ENCODE results near the gene GLB1L. TPM values are rescaled to one million over a fixed set of nuclear protein-coding genes. Genes with fewer than 3 reads are reported as not detected.
A peak's percentile ranks its signal among the peaks of the same experiment; 100 is the strongest.

Gene GLB1L
- total and polyA plus RNA-seq, 8 donors, result 9.9 to 17.9 (median 16.1) TPM

GRCh38 chr2:219249203-219249980, 4.1 kb upstream of the GLB1L start:
- ATAC-seq, result peak; percentile 62
- intact Hi-C loops (cut with DNase I), result no loop called here
- Histone ChIP-seq H3K27me3 (peaks cover 0 to 4% of the 10 kb centered on the region in 2 donors), H3K9me3 (no peaks in the 10 kb centered on the region), H3K4me1 (peaks cover 35 to 82% of the 10 kb centered on the region in 2 donors), H3K4me3 (peak overlapping the region in 1 of 2 donors; percentile 36), H3K36me3 (peaks cover 0 to 36% of the 10 kb centered on the region in 2 donors), H3K27ac (peak overlapping the region; percentile 92 to 97)
- no peak for TF ChIP-seq CTCF (IDR thresholded peaks at IDR 0.05)
- DNase-seq, result peak; percentile 80 to 93 (median 86)

- H3K4me1 ChIP-seq, result peaks cover 36 to 84% of the 10 kb centered on the region in 2 donors
- H3K9me3 ChIP-seq, result no peaks in the 10 kb centered on the region
- intact Hi-C loops (cut with DNase I), result no loop called here
- H3K4me3 ChIP-seq, result peak overlapping the region in 1 of 2 donors; percentile 36
- H3K27ac ChIP-seq, result peak overlapping the region; percentile 92 to 97
- no peaks in the 10 kb centered on the region for H3K27me3 ChIP-seq
- DNase-seq (no peak), ATAC-seq (no peak)
- peaks cover 0 to 36% of the 10 kb centered on the region in 2 donors for H3K36me3 ChIP-seq
- no peak for TF ChIP-seq CTCF (IDR thresholded peaks at IDR 0.05)
These were observed 3.6 kb upstream of the GLB1L start for GRCh38 chr2:219248845-219249202.

- intact Hi-C loops (cut with DNase I), result no loop called here
- no peak for TF ChIP-seq CTCF (IDR thresholded peaks at IDR 0.05)
- H3K27ac ChIP-seq, result peak overlapping the region; percentile 92 to 97
- peaks cover 0 to 36% of the 10 kb centered on the region in 2 donors for H3K36me3 ChIP-seq
- peaks cover 36 to 83% of the 10 kb centered on the region in 2 donors for H3K4me1 ChIP-seq
- H3K9me3 ChIP-seq, result no peaks in the 10 kb centered on the region
- no peaks in the 10 kb centered on the region for H3K27me3 ChIP-seq
- DNase-seq, result no peak
- H3K4me3 ChIP-seq, result peak overlapping the region in 1 of 2 donors; percentile 16
- no peak for ATAC-seq
These were observed 2.7 kb upstream of the GLB1L start for GRCh38 chr2:219247678-219248642.

- intact Hi-C loops (cut with DNase I), result no loop called here
- H3K36me3 ChIP-seq, result peaks cover 0 to 36% of the 10 kb centered on the region in 2 donors
- peaks cover 36 to 69% of the 10 kb centered on the region in 2 donors for H3K4me1 ChIP-seq
- no peak for TF ChIP-seq CTCF (IDR thresholded peaks at IDR 0.05)
- H3K9me3 ChIP-seq, result no peaks in the 10 kb centered on the region
- peak overlapping the region in 1 of 2 donors; percentile 81 for H3K4me3 ChIP-seq
- H3K27me3 ChIP-seq, result no peaks in the 10 kb centered on the region
- DNase-seq (no peak), ATAC-seq (no peak)
- H3K27ac ChIP-seq, result peak overlapping the region in 1 of 2 donors; percentile 97
These were observed 1.3 kb upstream of the GLB1L start for GRCh38 chr2:219246559-219246958.

- peaks cover 0 to 32% of the 10 kb centered on the region in 2 donors for H3K36me3 ChIP-seq
- intact Hi-C loops (cut with DNase I), result no loop called here
- no peak for ATAC-seq
- peak overlapping the region; percentile 94 to 97 for H3K27ac ChIP-seq
- H3K4me1 ChIP-seq, result peaks cover 36 to 63% of the 10 kb centered on the region in 2 donors
- no peak for TF ChIP-seq CTCF (IDR thresholded peaks at IDR 0.05)
- no peaks in the 10 kb centered on the region for H3K27me3 ChIP-seq
- no peak for DNase-seq
- H3K4me3 ChIP-seq, result peak overlapping the region; percentile 81 to 94
- no peaks in the 10 kb centered on the region for H3K9me3 ChIP-seq
These were observed 621 bp upstream of the GLB1L start for GRCh38 chr2:219245899-219246230.
